Neural cell (in vitro differentiated cells): ENCODE data around the gene TRIM56. TPM values are rescaled to one million over a fixed set of nuclear protein-coding genes. Genes with fewer than 3 reads are reported as not detected.
A peak's percentile ranks its signal among the peaks of the same experiment; 100 is the strongest.

Experiments used
- H2AFZ ChIP-seq: fragments of 200-600, 300-800 bp; sonication (generic), shearing (Covaris generic); 2 replicates; pipeline ENCODE4 v1.6.0; 2014; ENCODE audit warnings: low read depth, mild to moderate bottlenecking, antibody characterized with exemption, low read length, moderate library complexity
- H3F3A ChIP-seq: fragments of 200-600 bp; shearing (Covaris generic); 2 replicates; pipeline ENCODE4 v1.6.1; 2016; ENCODE audit warnings: mild to moderate bottlenecking, moderate library complexity, mixed read lengths, antibody characterized with exemption, low read length; ENCODE audit not compliant: insufficient read depth, poor library complexity, severe bottlenecking
- H3K27ac ChIP-seq: fragments of 200-600, 300-800 bp; sonication (generic), shearing (Covaris generic); 2 replicates; pipeline ENCODE4 v1.5.1; 2014; ENCODE audit warnings: mild to moderate bottlenecking, low read length, moderate library complexity
- H3K27me3 ChIP-seq: fragments of 300-800, 200-600 bp; sonication (generic), shearing (Covaris generic); 2 replicates; pipeline ENCODE4 v1.6.0; 2014; ENCODE audit warnings: mild to moderate bottlenecking, low read depth, low read length, moderate library complexity; ENCODE audit not compliant: insufficient read depth
- H3K36me3 ChIP-seq: fragments of 300-800, 200-600 bp; sonication (generic), shearing (Covaris generic); 2 replicates; pipeline ENCODE4 v1.5.1; 2014; ENCODE audit warnings: mild to moderate bottlenecking, antibody characterized with exemption, low read length, moderate library complexity; ENCODE audit not compliant: insufficient read depth
- H3K4me2 ChIP-seq: fragments of 300-800, 200-600 bp; sonication (generic), shearing (Covaris generic); 2 replicates; pipeline ENCODE4 v1.6.0; 2014; ENCODE audit warnings: mild to moderate bottlenecking, low read length
- H3K4me3 ChIP-seq: fragments of 300-800, 200-600 bp; sonication (generic), shearing (Covaris generic); 2 replicates; pipeline ENCODE4 v1.5.1; 2014; ENCODE audit warnings: mild to moderate bottlenecking, low read length, moderate library complexity
- H3K79me2 ChIP-seq: fragments of 200-600 bp; shearing (Covaris generic); replicated peaks from 2 replicates; pipeline ENCODE4 v1.6.0; 2014; ENCODE audit warnings: mild to moderate bottlenecking, low read length, moderate library complexity; ENCODE audit not compliant: insufficient read depth
- H3K9ac ChIP-seq: fragments of 300-800, 200-600 bp; sonication (generic), shearing (Covaris generic); 2 replicates; pipeline ENCODE4 v1.6.1; 2016; ENCODE audit warnings: mild to moderate bottlenecking, low read length, mixed read lengths
- H3K9me2 ChIP-seq: fragments of 200-600 bp; shearing (Covaris generic); 2 replicates; pipeline ENCODE4 v1.6.1; 2016; ENCODE audit warnings: mild to moderate bottlenecking, low read length, mixed read lengths; ENCODE audit not compliant: insufficient read depth
- H3K9me3 ChIP-seq: fragments of 200-600, 300-800 bp; sonication (generic), shearing (Covaris generic); 2 replicates; pipeline ENCODE4 v1.6.1; 2016; ENCODE audit warnings: mild to moderate bottlenecking, mixed run types, low read length, moderate library complexity, mixed read lengths
- H4K20me1 ChIP-seq: fragments of 200-600 bp; shearing (Covaris generic); 2 replicates; pipeline ENCODE4 v1.6.1; 2016; ENCODE audit warnings: mild to moderate bottlenecking, mixed run types; ENCODE audit not compliant: insufficient read depth
- CTCF ChIP-seq: fragments of 450-650 bp; IDR thresholded peaks from 2 replicates; pipeline ENCODE4 v1.5.1; 2014; ENCODE audit warnings: antibody characterized with exemption, mild to moderate bottlenecking, moderate library complexity; ENCODE audit not compliant: poor library complexity, severe bottlenecking
- EP300 ChIP-seq: fragments of 450-650 bp; conservative IDR thresholded peaks from 2 replicates; pipeline ENCODE4 v1.6.1; 2014; ENCODE audit warnings: antibody characterized with exemption, mild to moderate bottlenecking, moderate library complexity; ENCODE audit not compliant: poor library complexity, severe bottlenecking
- EZH2 ChIP-seq: fragments of 200-600, 300-800 bp; shearing (Covaris generic), sonication (generic); IDR thresholded peaks from 2 replicates; pipeline ENCODE4 v1.6.1; 2014; ENCODE audit warnings: antibody characterized with exemption, low read length, borderline replicate concordance, mild to moderate bottlenecking; ENCODE audit not compliant: insufficient read depth, poor library complexity, severe bottlenecking
- MXI1 ChIP-seq: fragments of 450-650 bp; conservative IDR thresholded peaks from 2 replicates; pipeline ENCODE4 v1.6.1; 2014; ENCODE audit warnings: antibody characterized with exemption, mild to moderate bottlenecking; ENCODE audit not compliant: poor library complexity, severe bottlenecking
- POLR2AphosphoS5 ChIP-seq: IDR thresholded peaks from 2 replicates; pipeline ENCODE4 v1.6.1; 2012
- RAD21 ChIP-seq: fragments of 450-650 bp; conservative IDR thresholded peaks from 2 replicates; pipeline ENCODE4 v1.6.1; 2014; ENCODE audit warnings: antibody characterized with exemption, mild to moderate bottlenecking, moderate library complexity
- REST ChIP-seq: IDR thresholded peaks from 2 replicates; pipeline ENCODE4 v1.6.1; 2012; ENCODE audit warnings: borderline replicate concordance
- SMC3 ChIP-seq: fragments of 450-650 bp; conservative IDR thresholded peaks from 2 replicates; pipeline ENCODE4 v1.6.1; 2014; ENCODE audit warnings: antibody characterized with exemption, mild to moderate bottlenecking, moderate library complexity; ENCODE audit not compliant: poor library complexity
- TAF1 ChIP-seq: IDR thresholded peaks from 2 replicates; pipeline ENCODE4 v1.6.1; 2012; ENCODE audit warnings: low read depth
- polyA plus RNA-seq: library from polyadenylated mRNA; depleted of rRNA; stranded (reverse); fragments of >200 nt; gene quantifications from 2 replicates; pipeline ENCODE4 v1.2.3, GENCODE V29; 2014

Gene TRIM56
- polyA plus RNA-seq, 1 donor from 2014 or later: 0.01 TPM

- Histone ChIP-seq H2AFZ (no peak overlapping the region), H3K79me2 (no peaks in the 10 kb centered on the region), H3K9me2 (no peaks in the 10 kb centered on the region), H4K20me1 (no peaks in the 10 kb centered on the region), H3K27ac (no peak overlapping the region), H3K4me2 (no peak overlapping the region), H3K4me3 (no peak overlapping the region), H3K9me3 (no peaks in the 10 kb centered on the region), H3K9ac (no peak overlapping the region), H3K36me3 (no peaks in the 10 kb centered on the region), H3F3A (no peaks in the 10 kb centered on the region), H3K27me3 (no peaks in the 10 kb centered on the region)
- TF ChIP-seq TAF1: no peak
- TF ChIP-seq REST: no peak
- TF ChIP-seq SMC3: peak; percentile 41
- TF ChIP-seq POLR2AphosphoS5: no peak
- TF ChIP-seq EZH2: no peak
- TF ChIP-seq CTCF: peak; percentile 48
- no peak for TF ChIP-seq MXI1
- peak; percentile 33 for TF ChIP-seq RAD21
- TF ChIP-seq EP300: no peak
These were observed 53.1 kb downstream of the TRIM56 start for GRCh38 chr7:101138213-101138870.

GRCh38 chr7:101140339-101140699, 55.0 kb downstream of the TRIM56 start:
- no peak overlapping the region for H3K9ac ChIP-seq
- no peaks in the 10 kb centered on the region for H3K36me3 ChIP-seq
- H3K4me3 ChIP-seq: no peak overlapping the region
- H2AFZ ChIP-seq: no peak overlapping the region
- H4K20me1 ChIP-seq: no peaks in the 10 kb centered on the region
- H3F3A ChIP-seq: no peaks in the 10 kb centered on the region
- no peaks in the 10 kb centered on the region for H3K27me3 ChIP-seq
- no peaks in the 10 kb centered on the region for H3K79me2 ChIP-seq
- H3K4me2 ChIP-seq: no peak overlapping the region
- H3K9me3 ChIP-seq: no peaks in the 10 kb centered on the region
- TF ChIP-seq MXI1 (no peak), EZH2 (no peak), TAF1 (no peak), POLR2AphosphoS5 (no peak), EP300 (no peak), RAD21 (no peak), CTCF (no peak), SMC3 (no peak), REST (no peak)
- no peaks in the 10 kb centered on the region for H3K9me2 ChIP-seq
- H3K27ac ChIP-seq: no peak overlapping the region
